Hepatocyte (in vitro differentiated cells): Measurements from ENCODE around the gene AXIN1. TPM values are rescaled to one million over a fixed set of nuclear protein-coding genes. Genes with fewer than 3 reads are reported as not detected.
"Not testable (repeated sequence)": the region's sequence is repeated elsewhere in the genome, so short reads cannot be mapped to it uniquely, and the experiment has no call there.

Experiments used
- DNase-seq: peaks from one replicate; pipeline ENCODE4 v3.0.0-alpha.2; 2016; ENCODE audit warnings: low spot score
- H2AFZ ChIP-seq: fragments of 200-600 bp; sonication (generic); 2 replicates; pipeline ENCODE4 v1.6.0; 2016; ENCODE audit warnings: antibody characterized with exemption, mild to moderate bottlenecking
- H3K27ac ChIP-seq: fragments of 200-600 bp; sonication (generic); 2 replicates; pipeline ENCODE4 v1.5.1; 2016; ENCODE audit warnings: mild to moderate bottlenecking
- H3K27me3 ChIP-seq: fragments of 200-600 bp; sonication (generic); 2 replicates; pipeline ENCODE4 v1.6.1; 2016
- H3K36me3 ChIP-seq: fragments of 200-600 bp; sonication (generic); replicated peaks from 2 replicates; pipeline ENCODE4 v1.5.1; 2016; ENCODE audit warnings: low read depth; ENCODE audit not compliant: insufficient read depth
- H3K4me1 ChIP-seq: fragments of 200-600 bp; sonication (generic); 2 replicates; pipeline ENCODE4 v1.5.1; 2016; ENCODE audit warnings: mild to moderate bottlenecking, moderate library complexity; ENCODE audit not compliant: insufficient read depth
- H3K4me2 ChIP-seq: fragments of 200-600 bp; sonication (generic); 2 replicates; pipeline ENCODE4 v1.6.0; 2016
- H3K4me3 ChIP-seq: fragments of 200-600 bp; sonication (generic); 2 replicates; pipeline ENCODE4 v1.5.1; 2016; ENCODE audit warnings: mild to moderate bottlenecking
- H3K79me2 ChIP-seq: fragments of 200-600 bp; sonication (generic); 2 replicates; pipeline ENCODE4 v1.6.0; 2017; ENCODE audit warnings: mild to moderate bottlenecking
- H3K9me2 ChIP-seq: fragments of 200-600 bp; sonication (generic); replicated peaks from 2 replicates; pipeline ENCODE4 v1.6.0; 2017; ENCODE audit warnings: mild to moderate bottlenecking; ENCODE audit not compliant: insufficient read depth
- H3K9me3 ChIP-seq: fragments of 200-600 bp; sonication (generic); 2 replicates; pipeline ENCODE4 v1.5.1; 2016; ENCODE audit warnings: low read depth, mild to moderate bottlenecking
- H4K20me1 ChIP-seq: fragments of 200-600 bp; sonication (generic); 2 replicates; pipeline ENCODE4 v1.6.0; 2016; ENCODE audit warnings: mild to moderate bottlenecking; ENCODE audit not compliant: insufficient read depth, poor library complexity, severe bottlenecking
- EZH2 ChIP-seq: fragments of 200-600 bp; sonication (generic); IDR thresholded peaks from 2 replicates; pipeline ENCODE4 v1.6.1; 2016; ENCODE audit warnings: antibody characterized with exemption, mild to moderate bottlenecking, borderline replicate concordance
- EZH2phosphoT487 ChIP-seq: fragments of 200-600 bp; sonication (generic); IDR thresholded peaks from one replicate; pipeline ENCODE4 v1.6.1; 2018; ENCODE audit warnings: antibody characterized with exemption, mild to moderate bottlenecking, low read depth, moderate library complexity; ENCODE audit not compliant: unreplicated experiment, severe bottlenecking
- WGBS: methylation state at CpG from one replicate; pipeline ENCODE4 v1.1.6; 2016; ENCODE audit warnings: low lambda C conversion rate; ENCODE audit errors: missing lambda C conversion rate; 5-methylcytosine and 5-hydroxymethylcytosine counted together
- polyA plus RNA-seq: library from polyadenylated mRNA; unstranded; fragments of >200 nt; fragmentation: Nextera tagmentation; extraction: Ambion mirVana; gene quantifications from 2 replicates; pipeline ENCODE4 v1.2.1, GENCODE V29; 2016
- total RNA-seq: library from RNA; depleted of rRNA; stranded (reverse); fragments of >200 nt; gene quantifications from 2 replicates; pipeline ENCODE4 v1.2.3, GENCODE V29; 2014
- TF ChIP-seq, protein P1 (sequence below): fragments of 200-600 bp; sonication (generic); IDR thresholded peaks from 2 replicates; pipeline ENCODE4 v1.5.1; 2016; ENCODE audit warnings: antibody characterized with exemption, mild to moderate bottlenecking; ENCODE audit not compliant: poor library complexity

Gene AXIN1
- total and polyA plus RNA-seq, 2 experiments from 2014 or later = 16.1 to 27.2 TPM

DNA sequence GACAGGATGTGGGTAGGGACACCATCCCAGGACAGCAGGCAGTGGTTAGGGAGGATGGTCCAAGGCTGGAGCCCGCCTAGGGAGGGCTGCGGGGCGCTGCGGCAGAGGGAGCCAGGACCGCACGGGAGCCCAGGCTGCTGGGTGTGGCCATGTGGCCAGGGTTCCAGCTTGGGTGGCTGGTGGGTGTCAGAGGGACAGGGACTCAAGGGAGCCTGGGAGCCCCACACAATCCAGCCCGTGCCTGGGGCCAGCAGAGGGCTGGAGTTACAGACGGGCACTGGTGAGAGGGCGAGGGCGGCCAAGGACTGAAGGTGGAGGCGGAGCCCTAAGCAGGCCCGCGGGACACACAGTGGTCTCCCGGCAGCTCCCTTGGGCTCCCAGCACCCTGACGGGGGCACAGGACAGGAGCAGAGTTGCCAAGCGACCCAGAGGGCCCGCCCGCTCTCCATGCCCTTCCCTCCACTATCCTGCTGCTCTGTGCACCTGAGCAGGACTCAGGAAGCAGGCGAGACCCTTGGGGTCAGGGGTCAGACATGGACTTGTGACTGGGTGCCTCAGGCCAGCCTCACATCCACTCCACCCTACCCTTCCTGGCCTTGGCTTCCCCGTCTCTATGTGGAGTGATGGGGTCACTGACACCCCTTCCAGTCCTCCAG is 10.7 kb upstream of the AXIN1 start:
- Histone ChIP-seq H2AFZ (no peak overlapping the region), H3K27ac (no peak overlapping the region), H3K4me3 (no peak overlapping the region), H3K4me2 (no peak overlapping the region), H3K27me3 (no peaks in the 10 kb centered on the region), H3K9me3 (no peaks in the 10 kb centered on the region), H3K36me3 (no peaks in the 10 kb centered on the region), H3K79me2 (no peaks in the 10 kb centered on the region), H3K9me2 (no peaks in the 10 kb centered on the region), H3K4me1 (no peaks in the 10 kb centered on the region), H4K20me1 (no peaks in the 10 kb centered on the region)
- TF ChIP-seq EZH2 (no peak), EZH2phosphoT487 (no peak)
- TF ChIP-seq, protein P1, sequence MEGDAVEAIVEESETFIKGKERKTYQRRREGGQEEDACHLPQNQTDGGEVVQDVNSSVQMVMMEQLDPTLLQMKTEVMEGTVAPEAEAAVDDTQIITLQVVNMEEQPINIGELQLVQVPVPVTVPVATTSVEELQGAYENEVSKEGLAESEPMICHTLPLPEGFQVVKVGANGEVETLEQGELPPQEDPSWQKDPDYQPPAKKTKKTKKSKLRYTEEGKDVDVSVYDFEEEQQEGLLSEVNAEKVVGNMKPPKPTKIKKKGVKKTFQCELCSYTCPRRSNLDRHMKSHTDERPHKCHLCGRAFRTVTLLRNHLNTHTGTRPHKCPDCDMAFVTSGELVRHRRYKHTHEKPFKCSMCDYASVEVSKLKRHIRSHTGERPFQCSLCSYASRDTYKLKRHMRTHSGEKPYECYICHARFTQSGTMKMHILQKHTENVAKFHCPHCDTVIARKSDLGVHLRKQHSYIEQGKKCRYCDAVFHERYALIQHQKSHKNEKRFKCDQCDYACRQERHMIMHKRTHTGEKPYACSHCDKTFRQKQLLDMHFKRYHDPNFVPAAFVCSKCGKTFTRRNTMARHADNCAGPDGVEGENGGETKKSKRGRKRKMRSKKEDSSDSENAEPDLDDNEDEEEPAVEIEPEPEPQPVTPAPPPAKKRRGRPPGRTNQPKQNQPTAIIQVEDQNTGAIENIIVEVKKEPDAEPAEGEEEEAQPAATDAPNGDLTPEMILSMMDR = no peak
- no peak for DNase-seq
- 79% methylated on average over 20 of the region's 20 CpGs for WGBS

DNA sequence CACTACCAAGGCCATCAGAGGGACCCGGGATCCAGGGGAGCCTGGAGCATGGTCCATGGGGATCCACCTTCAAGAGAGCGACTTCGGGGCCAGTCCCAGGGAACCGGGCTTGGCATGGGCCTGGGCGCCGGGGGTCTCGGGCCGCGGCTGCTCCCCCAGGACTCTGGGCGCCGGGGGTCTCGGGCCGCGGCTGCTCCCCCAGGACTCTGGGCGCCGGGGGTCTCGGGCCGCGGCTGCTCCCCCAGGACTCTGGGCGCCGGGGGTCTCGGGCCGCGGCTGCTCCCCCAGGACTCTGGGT is 10.1 kb upstream of the AXIN1 start:
- DNase-seq, H3K4me2 ChIP-seq, H3K4me3 ChIP-seq, H3K9me2 ChIP-seq, H3K4me1 ChIP-seq, H2AFZ ChIP-seq, H3K27ac ChIP-seq, H3K79me2 ChIP-seq, H3K9me3 ChIP-seq, H3K36me3 ChIP-seq, H4K20me1 ChIP-seq, H3K27me3 ChIP-seq: not testable (repeated sequence)
- WGBS = 95% methylated on average over 17 of the region's 24 CpGs

DNA sequence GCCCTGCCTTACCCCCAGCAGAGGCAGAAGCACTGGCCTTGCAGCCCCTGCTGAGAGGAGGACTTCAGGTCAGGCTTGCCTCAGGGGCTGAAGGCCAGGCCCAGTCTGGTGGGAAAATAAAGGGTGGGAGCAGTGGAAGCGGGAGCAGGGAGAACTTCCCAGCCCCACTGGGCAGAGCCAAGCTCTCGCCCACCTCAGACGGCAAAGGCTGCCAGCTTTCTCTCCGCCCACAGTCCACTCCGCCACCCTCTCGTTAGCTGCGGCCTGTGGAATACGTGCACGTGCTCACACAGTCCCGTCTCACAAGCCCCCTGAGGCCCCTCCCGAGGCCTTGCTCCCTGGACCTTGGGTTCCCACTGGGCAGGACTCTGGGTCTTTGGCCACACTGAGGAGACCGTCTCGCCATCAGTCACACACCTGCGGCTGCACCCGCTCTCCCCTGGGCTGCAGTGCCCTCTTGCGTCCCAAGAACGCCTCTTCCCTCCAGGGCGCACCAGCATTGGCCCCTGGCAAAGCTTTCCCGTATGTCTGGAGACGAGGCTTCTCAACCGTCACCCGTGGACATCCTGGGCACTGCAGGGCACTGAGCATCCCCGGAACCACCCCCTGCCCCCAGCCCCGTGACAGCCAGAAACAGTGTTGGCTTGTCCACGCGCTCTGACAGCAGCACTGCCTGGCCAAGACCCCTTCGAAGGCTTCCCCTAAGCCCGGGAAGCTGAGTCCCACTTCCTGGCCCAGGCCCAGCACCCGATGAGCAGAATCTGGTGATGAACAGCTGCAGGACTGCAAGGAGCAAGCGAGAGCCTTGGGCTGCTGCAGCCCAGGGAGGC is 9.6 kb upstream of the AXIN1 start:
- Histone ChIP-seq H2AFZ (no peak overlapping the region), H3K4me2 (no peak overlapping the region), H3K9me3 (no peaks in the 10 kb centered on the region), H3K4me1 (no peaks in the 10 kb centered on the region), H3K79me2 (no peaks in the 10 kb centered on the region), H3K4me3 (no peak overlapping the region), H4K20me1 (no peaks in the 10 kb centered on the region), H3K9me2 (no peaks in the 10 kb centered on the region), H3K27me3 (no peaks in the 10 kb centered on the region), H3K27ac (no peak overlapping the region), H3K36me3 (no peaks in the 10 kb centered on the region)
- DNase-seq = peak; percentile 89
- TF ChIP-seq, protein P1 = peak; percentile 78
- TF ChIP-seq EZH2 = no peak
- 45% methylated on average over 26 of the region's 30 CpGs for WGBS

DNA sequence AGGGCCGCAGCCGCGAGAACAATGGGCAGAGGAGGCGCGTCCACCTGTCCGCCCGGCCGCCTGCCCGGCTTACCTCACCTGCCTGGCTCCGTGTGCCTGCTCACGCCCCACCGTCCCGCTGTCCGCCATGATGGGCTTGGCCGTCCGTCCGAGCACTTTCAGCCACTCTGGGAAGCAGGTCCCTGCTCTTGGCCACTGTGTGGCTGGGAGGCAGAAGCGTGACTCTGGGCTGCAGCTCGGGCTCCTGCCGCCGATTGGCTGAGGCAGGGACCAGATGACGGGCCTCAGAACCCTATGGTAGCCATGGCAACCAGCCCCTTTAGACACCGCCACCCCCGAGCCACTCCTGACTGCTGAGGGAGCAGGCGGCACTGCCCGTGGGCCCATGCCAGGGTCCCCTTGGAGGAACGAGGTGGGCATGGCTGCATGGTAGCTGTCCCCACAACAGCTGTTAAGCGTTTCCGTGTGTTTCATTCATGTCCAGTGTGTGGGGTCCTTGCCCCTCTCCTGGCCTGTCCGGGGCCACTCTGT is 8.9 kb upstream of the AXIN1 start:
- Histone ChIP-seq H3K4me3 (no peak overlapping the region), H3K27ac (no peak overlapping the region), H3K36me3 (no peaks in the 10 kb centered on the region), H3K27me3 (no peaks in the 10 kb centered on the region), H4K20me1 (no peaks in the 10 kb centered on the region), H3K79me2 (no peaks in the 10 kb centered on the region), H3K9me3 (no peaks in the 10 kb centered on the region), H3K9me2 (no peaks in the 10 kb centered on the region), H3K4me2 (no peak overlapping the region), H2AFZ (no peak overlapping the region), H3K4me1 (no peaks in the 10 kb centered on the region)
- WGBS = 90% methylated on average over 16 of the region's 30 CpGs
- no peak for DNase-seq
- TF ChIP-seq, protein P1 = no peak
